GM12864 (cell line): ENCODE measurements around the gene CUL7.

Experiments used
- DNase-seq: peaks from one replicate; pipeline ENCODE4 v3.0.0-alpha.2; 2011; ENCODE audit warnings: low read depth
- H3K4me3 ChIP-seq: 2 replicates; pipeline ENCODE4 v1.5.1; 2011; ENCODE audit warnings: mild to moderate bottlenecking, low read depth, low read length, control low read depth
- TF ChIP-seq, protein P1 (sequence below): IDR thresholded peaks from 2 replicates; pipeline ENCODE4 v1.5.1; 2011; ENCODE audit warnings: low read depth, mild to moderate bottlenecking, moderate library complexity, low read length, control low read depth, inconsistent platforms; ENCODE audit errors: missing control alignments

The CUL7 gene

DNA sequence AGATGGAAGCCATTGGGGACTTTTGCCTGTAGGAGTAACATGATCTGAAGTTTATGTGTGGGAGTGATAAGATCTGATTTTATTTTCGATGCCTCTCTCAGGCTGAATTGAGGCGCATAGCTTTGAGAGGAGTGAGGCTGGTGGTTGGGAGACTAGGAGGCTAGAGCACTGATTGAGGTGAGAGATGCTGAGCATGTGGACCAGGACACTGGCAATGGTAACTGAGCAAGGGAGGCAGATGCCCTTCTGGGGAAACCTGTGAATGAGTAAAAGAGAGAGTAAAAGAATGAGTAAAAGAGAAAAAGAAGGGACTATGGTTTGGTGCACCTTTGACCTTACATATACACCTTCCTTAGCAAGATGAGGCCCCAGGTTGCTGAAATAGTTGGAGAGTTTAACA lies 29.2 kb downstream of the CUL7 start:
- no peak overlapping the region for H3K4me3 ChIP-seq
- TF ChIP-seq, protein P1, sequence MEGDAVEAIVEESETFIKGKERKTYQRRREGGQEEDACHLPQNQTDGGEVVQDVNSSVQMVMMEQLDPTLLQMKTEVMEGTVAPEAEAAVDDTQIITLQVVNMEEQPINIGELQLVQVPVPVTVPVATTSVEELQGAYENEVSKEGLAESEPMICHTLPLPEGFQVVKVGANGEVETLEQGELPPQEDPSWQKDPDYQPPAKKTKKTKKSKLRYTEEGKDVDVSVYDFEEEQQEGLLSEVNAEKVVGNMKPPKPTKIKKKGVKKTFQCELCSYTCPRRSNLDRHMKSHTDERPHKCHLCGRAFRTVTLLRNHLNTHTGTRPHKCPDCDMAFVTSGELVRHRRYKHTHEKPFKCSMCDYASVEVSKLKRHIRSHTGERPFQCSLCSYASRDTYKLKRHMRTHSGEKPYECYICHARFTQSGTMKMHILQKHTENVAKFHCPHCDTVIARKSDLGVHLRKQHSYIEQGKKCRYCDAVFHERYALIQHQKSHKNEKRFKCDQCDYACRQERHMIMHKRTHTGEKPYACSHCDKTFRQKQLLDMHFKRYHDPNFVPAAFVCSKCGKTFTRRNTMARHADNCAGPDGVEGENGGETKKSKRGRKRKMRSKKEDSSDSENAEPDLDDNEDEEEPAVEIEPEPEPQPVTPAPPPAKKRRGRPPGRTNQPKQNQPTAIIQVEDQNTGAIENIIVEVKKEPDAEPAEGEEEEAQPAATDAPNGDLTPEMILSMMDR: no peak

DNA sequence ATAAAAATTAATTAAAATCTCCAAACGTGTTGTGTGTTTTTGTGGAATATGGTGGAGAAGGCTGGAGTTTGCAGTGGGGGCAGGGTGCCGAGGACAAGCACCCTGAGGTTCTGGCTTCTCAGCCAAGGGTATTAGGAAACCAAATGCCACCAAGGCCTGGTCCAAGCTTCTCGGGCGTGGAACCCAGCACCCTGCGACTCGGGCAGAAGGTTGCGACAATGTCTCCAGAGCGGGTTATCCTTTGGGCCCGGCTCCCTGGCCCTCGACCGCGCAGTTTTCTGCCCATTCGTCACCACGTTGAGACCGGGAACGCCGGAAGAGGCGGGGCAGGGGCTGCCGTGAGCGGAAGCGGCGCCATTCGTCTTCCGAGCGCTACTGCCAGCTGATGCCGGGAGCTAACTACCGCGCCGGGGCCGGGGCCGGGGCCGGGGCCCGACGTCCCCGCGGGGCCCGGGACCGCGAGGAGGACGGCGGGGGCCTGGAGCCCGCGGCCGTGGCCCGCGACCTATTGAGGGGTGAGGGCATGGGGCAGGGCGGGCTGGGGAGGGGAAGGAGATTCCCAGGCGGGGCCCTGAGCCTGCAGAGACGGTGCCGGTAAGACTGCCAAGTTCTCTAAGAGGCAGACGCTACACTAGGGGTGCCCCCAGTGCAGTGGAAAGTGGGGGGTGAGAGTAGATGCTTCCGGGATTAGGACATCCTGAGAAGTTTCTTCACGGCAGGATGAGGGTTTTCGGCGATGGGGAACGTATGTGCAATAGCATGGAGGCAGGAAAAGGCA lies 32.2 kb downstream of the CUL7 start, which contains the start of gene RRP36:
Gene RRP36 (plus strand): TSS at position 354 of the 778 bp plus-strand sequence. CDS start 32 bp downstream, at position 386.
- TF ChIP-seq, protein P1: no peak
- H3K4me3 ChIP-seq: peak within 1 kb of the TSS; percentile 99
- peak; percentile 18 for DNase-seq

More for the DNA sequence above, 29.2 kb downstream of the CUL7 start:
- DNase-seq: no peak

DNA sequence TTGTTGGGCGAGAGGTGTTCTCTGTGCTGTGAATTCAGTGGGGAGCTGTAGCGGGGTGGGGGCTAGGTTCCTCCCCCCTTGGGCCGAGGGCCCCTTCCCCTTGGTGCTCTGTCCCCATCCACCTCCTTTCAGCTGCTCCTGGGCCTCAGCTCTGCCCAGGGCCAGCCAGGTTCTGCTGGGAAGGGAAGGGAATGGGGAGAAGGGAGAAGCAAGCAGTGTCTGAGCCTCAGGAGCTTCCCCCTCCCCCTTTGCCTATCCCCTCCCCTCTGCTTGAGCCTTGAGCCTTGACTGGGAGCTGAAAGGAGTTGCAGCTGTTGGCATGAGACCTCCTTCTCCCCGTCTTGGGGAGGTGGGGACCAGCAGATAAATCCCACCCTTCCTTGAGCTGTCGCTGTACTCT lies 32.8 kb downstream of the CUL7 start:
- DNase-seq: no peak
- H3K4me3 ChIP-seq: peak overlapping the region; percentile 99; the same call in 1 of the 2 replicates
- TF ChIP-seq, protein P1: no peak

DNA sequence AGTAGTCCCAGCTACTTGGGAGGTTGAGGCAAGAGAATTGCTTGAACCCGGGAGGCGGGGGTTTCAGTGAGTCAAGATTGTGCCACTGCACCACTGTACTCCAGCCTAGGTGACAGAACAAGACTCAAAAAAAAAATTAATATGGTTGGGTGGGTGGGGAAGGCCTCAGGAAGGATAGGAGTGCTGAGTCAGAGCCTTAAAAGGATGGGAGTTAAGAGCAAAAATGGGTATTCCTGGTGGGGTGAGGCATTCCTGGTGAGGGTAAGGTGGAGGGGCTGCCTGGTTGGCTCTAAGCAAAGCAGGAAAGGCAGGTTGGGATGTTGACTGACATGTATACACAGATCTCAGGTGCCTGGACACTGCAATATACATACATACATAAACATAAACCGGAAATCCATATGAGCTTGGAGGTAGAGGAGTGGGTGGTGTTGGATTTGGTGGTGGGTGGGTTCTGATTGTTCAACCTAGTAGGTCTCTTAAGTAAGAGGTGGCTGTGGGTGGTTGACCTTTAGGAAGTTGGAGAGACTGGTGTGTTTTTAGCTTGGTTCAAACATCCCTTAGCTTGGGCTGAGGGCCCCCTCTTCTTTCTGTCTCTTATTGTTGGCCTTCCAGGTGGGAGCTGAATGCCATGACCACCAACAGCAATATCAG lies 33.5 kb downstream of the CUL7 start:
- TF ChIP-seq, protein P1: no peak
- H3K4me3 ChIP-seq: no peak overlapping the region
- DNase-seq: no peak

DNA sequence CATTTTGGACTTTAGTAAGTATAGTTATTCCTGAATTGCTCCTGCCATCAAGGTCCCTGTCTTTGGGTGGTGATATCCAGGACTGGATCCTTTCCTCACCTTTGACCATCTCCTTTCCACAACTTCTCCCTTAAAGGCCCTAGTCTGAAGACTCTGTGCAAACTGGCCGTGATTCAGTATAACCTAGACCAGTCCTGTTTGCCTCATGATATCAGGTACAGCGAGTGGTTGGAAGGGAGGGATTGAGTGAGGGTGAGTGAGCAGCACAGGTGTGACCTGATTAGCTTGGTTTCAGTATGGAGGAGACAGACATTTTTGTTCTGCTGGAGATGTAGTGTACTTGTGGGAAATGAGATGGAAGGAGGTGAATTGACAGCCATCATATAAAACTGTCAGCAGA lies 34.5 kb downstream of the CUL7 start:
- TF ChIP-seq, protein P1: no peak
- DNase-seq: no peak
- H3K4me3 ChIP-seq: no peak overlapping the region

DNA sequence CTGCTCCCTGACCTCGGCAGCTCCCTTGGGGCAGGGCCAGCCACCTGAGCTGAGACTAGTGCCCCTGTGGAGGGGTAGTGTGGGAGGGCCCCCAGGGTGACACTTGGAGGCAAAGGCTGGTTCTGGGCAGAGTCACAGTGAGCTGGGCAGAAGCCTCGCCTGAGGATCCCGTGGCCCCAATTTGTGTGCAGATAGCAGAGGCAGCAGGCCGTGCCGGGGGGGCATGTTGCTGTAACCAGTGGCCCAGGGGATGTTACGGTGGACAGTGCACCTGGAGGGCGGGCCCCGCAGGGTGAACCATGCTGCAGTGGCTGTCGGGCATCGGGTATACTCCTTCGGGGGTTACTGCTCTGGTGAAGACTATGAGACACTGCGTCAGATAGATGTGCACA lies 36.7 kb downstream of the CUL7 start:
- TF ChIP-seq, protein P1: no peak
- no peak overlapping the region for H3K4me3 ChIP-seq
- no peak for DNase-seq
